LNCaP clone FGC (cell line): ENCODE results near the gene ANAPC1.
"Not testable (repeated sequence)": the region's sequence is repeated elsewhere in the genome, so short reads cannot be mapped to it uniquely, and the experiment has no call there.

Source experiments
- DNase-seq: peaks from one replicate; pipeline ENCODE4 v3.0.0-alpha.2; 2011; ENCODE audit warnings: low read depth
- H3K4me3 ChIP-seq: 2 replicates; pipeline ENCODE4 v1.5.1; 2011; ENCODE audit warnings: mild to moderate bottlenecking, low read depth, low read length, control low read depth
- CTCF ChIP-seq: IDR thresholded peaks from 2 replicates; pipeline ENCODE4 v1.5.1; 2012; ENCODE audit warnings: mild to moderate bottlenecking; ENCODE audit not compliant: control insufficient read depth, insufficient read depth; ENCODE audit errors: extremely low read depth

The ANAPC1 gene

GRCh38 chr2:111747410-111748115, 136.4 kb downstream of the ANAPC1 start:
- H3K4me3 ChIP-seq, DNase-seq: not testable (repeated sequence)
- TF ChIP-seq CTCF = peak; percentile 44

- not testable (repeated sequence) for H3K4me3 ChIP-seq, DNase-seq
These were observed 139.2 kb downstream of the ANAPC1 start for GRCh38 chr2:111744751-111745150.

- H3K4me3 ChIP-seq, DNase-seq: not testable (repeated sequence)
These were observed 142.5 kb downstream of the ANAPC1 start for GRCh38 chr2:111741517-111741916.

GRCh38 chr2:111735838-111736721, 147.9 kb downstream of the ANAPC1 start:
- peak; percentile 57 for DNase-seq

GRCh38 chr2:111735420-111735819, 148.6 kb downstream of the ANAPC1 start:
- DNase-seq, H3K4me3 ChIP-seq: not testable (repeated sequence)

More at GRCh38 chr2:111735838-111736721, 147.9 kb downstream of the ANAPC1 start:
- not testable (repeated sequence) for H3K4me3 ChIP-seq

GRCh38 chr2:111729812-111730458, 154.1 kb downstream of the ANAPC1 start:
- not testable (repeated sequence) for DNase-seq, H3K4me3 ChIP-seq

- DNase-seq, H3K4me3 ChIP-seq: not testable (repeated sequence)
These were observed 156.3 kb downstream of the ANAPC1 start for GRCh38 chr2:111727611-111728110.

GRCh38 chr2:111725742-111726141, 158.3 kb downstream of the ANAPC1 start:
- peak; percentile 42 for TF ChIP-seq CTCF
- H3K4me3 ChIP-seq, DNase-seq: not testable (repeated sequence)

- not testable (repeated sequence) for H3K4me3 ChIP-seq, DNase-seq
These were observed 164.4 kb downstream of the ANAPC1 start for GRCh38 chr2:111719610-111720009.
